ENCODE measurements around the gene UTS2B. TPM values are rescaled to one million over a fixed set of nuclear protein-coding genes. Genes with fewer than 3 reads are reported as not detected.

The UTS2B gene
- total RNA-seq, 1 donor from 2014 or later: 0.70 TPM

- DNase-seq (ENCODE audit: low read depth, low spot score): no peak
- Mint-ChIP-seq H3K9me3 (no peaks in the 10 kb centered on the region), H3K36me3 (ENCODE audit: low read depth) (no peaks in the 10 kb centered on the region), H3K27me3 (ENCODE audit: low read depth) (no peaks in the 10 kb centered on the region), H3K27ac (ENCODE audit: unreplicated experiment) (no peak overlapping the region), H3K4me3 (no peak overlapping the region), H3K4me1 (peaks cover 17% of the 10 kb centered on the region)
- no peak for TF ChIP-seq CTCF (conservative IDR thresholded peaks at IDR 0.05)
Measured at GRCh38 chr3:191238321-191238817, 92.0 kb downstream of the UTS2B start.

GRCh38 chr3:191237047-191237882, 93.1 kb downstream of the UTS2B start:
- H3K4me1 Mint-ChIP-seq: peaks cover 17% of the 10 kb centered on the region
- TF ChIP-seq CTCF (conservative IDR thresholded peaks at IDR 0.05): no peak
- H3K27ac Mint-ChIP-seq (ENCODE audit: unreplicated experiment): no peak overlapping the region
- H3K36me3 Mint-ChIP-seq (ENCODE audit: low read depth): no peaks in the 10 kb centered on the region
- no peaks in the 10 kb centered on the region for H3K27me3 Mint-ChIP-seq (ENCODE audit: low read depth)
- H3K4me3 Mint-ChIP-seq: no peak overlapping the region
- no peak for DNase-seq (ENCODE audit: low read depth, low spot score)
- no peaks in the 10 kb centered on the region for H3K9me3 Mint-ChIP-seq

- H3K36me3 Mint-ChIP-seq (ENCODE audit: low read depth): no peaks in the 10 kb centered on the region
- H3K27me3 Mint-ChIP-seq (ENCODE audit: low read depth): no peaks in the 10 kb centered on the region
- H3K4me1 Mint-ChIP-seq: peaks cover 17% of the 10 kb centered on the region
- no peak for TF ChIP-seq CTCF (conservative IDR thresholded peaks at IDR 0.05)
- no peak overlapping the region for H3K27ac Mint-ChIP-seq (ENCODE audit: unreplicated experiment)
- H3K4me3 Mint-ChIP-seq: no peak overlapping the region
- H3K9me3 Mint-ChIP-seq: no peaks in the 10 kb centered on the region
- no peak for DNase-seq (ENCODE audit: low read depth, low spot score)
Measured at GRCh38 chr3:191236646-191237045, 93.7 kb downstream of the UTS2B start.

GRCh38 chr3:191235331-191236314, 94.7 kb downstream of the UTS2B start:
- no peak for TF ChIP-seq CTCF (conservative IDR thresholded peaks at IDR 0.05)
- no peak for DNase-seq (ENCODE audit: low read depth, low spot score)
- H3K27me3 Mint-ChIP-seq (ENCODE audit: low read depth): no peaks in the 10 kb centered on the region
- H3K9me3 Mint-ChIP-seq: no peaks in the 10 kb centered on the region
- no peaks in the 10 kb centered on the region for H3K36me3 Mint-ChIP-seq (ENCODE audit: low read depth)
- H3K4me1 Mint-ChIP-seq: peaks cover 17% of the 10 kb centered on the region
- no peak overlapping the region for H3K4me3 Mint-ChIP-seq
- H3K27ac Mint-ChIP-seq (ENCODE audit: unreplicated experiment): no peak overlapping the region

GRCh38 chr3:191234216-191234615, 96.1 kb downstream of the UTS2B start:
- Mint-ChIP-seq H3K9me3 (no peaks in the 10 kb centered on the region), H3K4me1 (peaks cover 17% of the 10 kb centered on the region), H3K27me3 (ENCODE audit: low read depth) (no peaks in the 10 kb centered on the region), H3K4me3 (no peak overlapping the region), H3K27ac (ENCODE audit: unreplicated experiment) (no peak overlapping the region), H3K36me3 (ENCODE audit: low read depth) (no peaks in the 10 kb centered on the region)
- no peak for DNase-seq (ENCODE audit: low read depth, low spot score)
- no peak for TF ChIP-seq CTCF (conservative IDR thresholded peaks at IDR 0.05)

All from neural crest cell (in vitro differentiated cells).